ENCODE measurements around the gene SETD5. TPM values are rescaled to one million over a fixed set of nuclear protein-coding genes. Genes with fewer than 3 reads are reported as not detected.

SETD5 gene
- total and polyA plus RNA-seq, 2 of the 8 experiments (the other 6 are each of a cell fraction or from before 2014, with no cell fraction given): 108 to 234 TPM

DNA sequence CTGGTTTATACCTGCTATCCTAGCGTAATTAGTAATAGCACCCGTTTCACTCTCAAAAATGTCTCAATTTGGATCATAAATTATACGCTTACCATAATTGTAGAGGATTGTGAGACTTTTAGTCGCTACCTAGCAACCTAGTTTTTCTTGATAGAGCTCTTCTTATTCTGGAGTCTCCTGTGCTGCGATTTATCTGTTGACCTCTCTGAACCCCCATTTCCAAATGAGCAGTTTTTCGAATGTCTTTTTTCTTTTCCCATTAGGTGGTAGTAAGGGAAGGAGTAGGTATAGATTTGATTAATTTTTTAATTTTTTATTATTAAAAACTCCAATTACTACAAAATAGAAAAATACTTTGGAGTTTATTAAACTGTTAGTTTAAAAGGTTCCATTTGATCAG lies 10.6 kb downstream of the SETD5 start:
- H3K4me2 ChIP-seq (ENCODE audit: insufficient read depth in 1 of 2, low read depth in 2 of 2, low read length in 2 of 2): no peak overlapping the region
- H3K23ac ChIP-seq (ENCODE audit: insufficient read length): no peak overlapping the region
- H2AFZ ChIP-seq (ENCODE audit: low read length): no peak overlapping the region
- no peak overlapping the region for H2BK12ac ChIP-seq (ENCODE audit: low read depth, low read length)
- H3K9ac ChIP-seq (replicated peaks in 1 of 4; ENCODE audit: extremely low read depth in 1 of 4, low read depth in 3 of 4, low read length in 3 of 4): no peak overlapping the region
- no peak overlapping the region for H3K56ac ChIP-seq (replicated peaks; ENCODE audit: insufficient read length, low read depth, low read length)
- WGBS, 2 experiments (ENCODE audit: extremely low coverage in 1 of 2, insufficient coverage in 1 of 2, insufficient read length in 1 of 2, insufficient replicate concordance in 2 of 2, low coverage in 1 of 2, low lambda C conversion rate in 2 of 2, missing lambda C conversion rate in 1 of 2): 95% methylated on average over 6 of the region's 6 CpGs; no CpG with 5 or more reads in 1 of the 2 experiments
- no peak overlapping the region for H2BK15ac ChIP-seq (ENCODE audit: low read length)
- no peak overlapping the region for H2BK5ac ChIP-seq (ENCODE audit: low read depth, low read length)
- no peak overlapping the region for H2BK120ac ChIP-seq (replicated peaks; ENCODE audit: low read depth, low read length)
- H3K4me3 ChIP-seq (ENCODE audit: extremely low read depth in 1 of 4, insufficient read depth in 2 of 4, low read depth in 3 of 4, low read length in 4 of 4): no peak overlapping the region
- peaks cover 18 to 29% of the 10 kb centered on the region in 2 experiments for H4K20me1 ChIP-seq (replicated peaks in 1 of 2; ENCODE audit: control insufficient read depth in 1 of 2, insufficient read depth in 2 of 2, low read length in 2 of 2)
- no peak overlapping the region for H2AK5ac ChIP-seq (ENCODE audit: low read depth, low read length)
- no peaks in the 10 kb centered on the region for H3K23me2 ChIP-seq (ENCODE audit: low read depth, low read length)
- ChIA-PET CTCF (ENCODE audit: partially characterized antibody) (interaction anchor here (0.6 to 1.5 kb wide), 4 partner anchors 11 to 98 kb away, joined by 3 to 4 read pairs (median 3); partner anchors contain the start of gene SETD5), POLR2A (ENCODE audit: partially characterized antibody) (interaction anchor here (1.2 to 3.1 kb wide), 3 partner anchors 11 to 45 kb away, joined by 3 to 47 read pairs (median 3); partner anchors contain the start of genes SETD5 and THUMPD3)
- H3K9me3 ChIP-seq (ENCODE audit: insufficient read depth in 2 of 2, low read depth in 1 of 2, low read length in 1 of 2): no peaks in the 10 kb centered on the region
- TF ChIP-seq, protein P1, sequence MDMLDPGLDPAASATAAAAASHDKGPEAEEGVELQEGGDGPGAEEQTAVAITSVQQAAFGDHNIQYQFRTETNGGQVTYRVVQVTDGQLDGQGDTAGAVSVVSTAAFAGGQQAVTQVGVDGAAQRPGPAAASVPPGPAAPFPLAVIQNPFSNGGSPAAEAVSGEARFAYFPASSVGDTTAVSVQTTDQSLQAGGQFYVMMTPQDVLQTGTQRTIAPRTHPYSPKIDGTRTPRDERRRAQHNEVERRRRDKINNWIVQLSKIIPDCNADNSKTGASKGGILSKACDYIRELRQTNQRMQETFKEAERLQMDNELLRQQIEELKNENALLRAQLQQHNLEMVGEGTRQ (IDR thresholded peaks at IDR 0.05; ENCODE audit: low read length): no peak
- TF ChIP-seq JUND (IDR thresholded peaks at IDR 0.05; ENCODE audit: low read length): no peak
- no peaks in the 10 kb centered on the region for H3K27me3 ChIP-seq (replicated peaks in 1 of 4; ENCODE audit: control insufficient read depth in 3 of 4, extremely low read depth in 1 of 4, insufficient read depth in 3 of 4, low read length in 3 of 4)
- DNase-seq (ENCODE audit: low read depth in 1 of 2, low spot score in 2 of 2): no peak
- no peak overlapping the region for H4K8ac ChIP-seq (ENCODE audit: extremely low read depth, insufficient read depth, low read length)
- no peaks in the 10 kb centered on the region for H3K79me1 ChIP-seq (ENCODE audit: low read depth, low read length)
- FAIRE-seq: no peak
- H3K4ac ChIP-seq (replicated peaks; ENCODE audit: insufficient read length, low read depth, low read length): no peak overlapping the region
- no peak overlapping the region for H4K91ac ChIP-seq (replicated peaks; ENCODE audit: insufficient read length, low read length)
- H3K14ac ChIP-seq (ENCODE audit: insufficient read length): no peak overlapping the region
- no peak overlapping the region for H3K27ac ChIP-seq (ENCODE audit: low read depth, low read length)
- H4K5ac ChIP-seq (ENCODE audit: insufficient read length, low read depth, low read length): no peak overlapping the region
- H2BK20ac ChIP-seq (ENCODE audit: low read length): no peak overlapping the region
- H3K4me1 ChIP-seq (replicated peaks in 1 of 4; ENCODE audit: control insufficient read depth in 3 of 4, insufficient read depth in 4 of 4, low read length in 3 of 4): peaks cover 3 to 20% (median 8%) of the 10 kb centered on the region in 4 experiments; a peak in 4 of 7 replicates
- H3K36me3 ChIP-seq (ENCODE audit: control insufficient read depth in 2 of 4, insufficient read depth in 4 of 4, low read length in 3 of 4): peaks cover 0 to 5% (median 0%) of the 10 kb centered on the region in 4 experiments; a peak in 1 of 8 replicates
- H3K18ac ChIP-seq (ENCODE audit: extremely low read depth, low read length): no peak overlapping the region
- peaks cover 64 to 100% of the 10 kb centered on the region in 2 experiments for H3K79me2 ChIP-seq (ENCODE audit: control insufficient read depth in 1 of 2, insufficient read depth in 2 of 2, low read length in 2 of 2)

All from H1 (cell line).